Left lung (tissue), 10 donors: ENCODE measurements around the gene SLX4IP. TPM values are rescaled to one million over a fixed set of nuclear protein-coding genes. Genes with fewer than 3 reads are reported as not detected.
A peak's percentile ranks its signal among the peaks of the same experiment; 100 is the strongest.

Experiments
- ATAC-seq: fragments of 200-7000 bp; cut with Tn5 transposase; one replicate; pipeline ENCODE4 v1.9.1; 2020; ENCODE audit warnings: moderate library complexity
- DNase-seq, 4 donors: peaks; one replicate each; pipeline ENCODE4 v3.0.0-alpha.2; 2013 to 2020
- H3K27ac ChIP-seq, 2 donors: fragments of 200-600 bp; sonication (generic) in 1 of 2; one replicate each; pipeline versions ENCODE4 v1.5.0 to v1.8.0; 2020 to 2021
- H3K27me3 ChIP-seq, 2 donors: fragments of 200-600 bp; sonication (generic) in 1 of 2; one replicate each; pipeline versions ENCODE4 v1.5.0 to v1.8.0; 2020 to 2021
- H3K36me3 ChIP-seq, 2 donors: fragments of 200-600 bp; sonication (generic) in 1 of 2; one replicate each; pipeline versions ENCODE4 v1.5.0 to v1.8.0; 2020 to 2021
- H3K4me1 ChIP-seq, 2 donors: fragments of 200-600 bp; one replicate each; pipeline ENCODE4 v1.8.0; 2021
- H3K4me3 ChIP-seq, 2 donors: fragments of 200-600 bp; sonication (generic) in 1 of 2; one replicate each; pipeline versions ENCODE4 v1.5.0 to v1.8.0; 2020 to 2021; ENCODE audit warnings: mild to moderate bottlenecking in 1 of 2
- H3K9me3 ChIP-seq, 2 donors: fragments of 200-600 bp; sonication (generic) in 1 of 2; one replicate each; pipeline versions ENCODE4 v1.5.0 to v1.8.0; 2020 to 2021
- intact Hi-C, 2 donors: fragments of 100-400 bp; cut with DNase I; formaldehyde crosslinking; loops; one replicate each; pipeline versions ENCODE4 v1.11.2 to v1.14.2; 2022
- polyA plus RNA-seq, 6 donors: library from polyadenylated mRNA; unstranded; fragments of 120-200 nt; gene quantifications; one replicate each; pipeline ENCODE4 v1.2.1, GENCODE V29; 2013; ENCODE audit not compliant: insufficient read length in 6 of 6
- total RNA-seq, 2 donors: library from RNA; stranded (reverse); fragmentation: NEBNext Ultra II Directional; extraction: Animal tissue kit (Norgen Biotek cat#: 25700); gene quantifications; one replicate each; pipeline ENCODE4 v1.2.1, GENCODE V29; 2021
- TF ChIP-seq, protein P1 (sequence below), 2 donors: fragments of 200-600 bp; sonication (generic) in 1 of 2; IDR thresholded peaks; one replicate each; pipeline versions ENCODE4 v1.5.0 to v1.8.0; 2021; ENCODE audit warnings: antibody characterized with exemption in 2 of 2
- donor health status: DM: no; HTN: yes; CAD: no.
- donor health status: DM: no; HTN: no; CAD: no.

SLX4IP gene
- total and polyA plus RNA-seq, 8 donors: 6.0 to 12.3 (median 10.3) TPM

DNA sequence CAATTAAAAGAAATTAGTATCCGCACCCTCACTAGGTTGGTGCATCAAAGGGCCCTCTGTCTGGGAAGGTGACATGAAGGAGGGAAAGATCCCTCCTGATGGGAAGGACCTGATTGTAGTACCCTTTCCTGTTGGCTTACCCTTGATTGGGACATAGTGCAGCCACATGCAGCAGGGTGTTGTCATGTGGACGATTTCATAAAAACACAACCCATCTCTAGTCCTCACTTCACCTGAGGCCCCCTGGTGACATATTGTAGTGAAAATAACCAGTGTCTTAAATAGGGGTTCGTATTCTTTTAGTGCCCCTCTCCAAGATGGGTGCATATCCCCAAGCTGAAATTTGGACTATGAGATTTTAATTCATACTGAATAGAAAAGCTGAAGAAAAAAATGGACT is 97.3 kb downstream of the SLX4IP start:
- Histone ChIP-seq H3K27me3 (no peaks in the 10 kb centered on the region), H3K4me1 (no peaks in the 10 kb centered on the region), H3K36me3 (no peaks in the 10 kb centered on the region), H3K9me3 (no peaks in the 10 kb centered on the region), H3K4me3 (no peak overlapping the region), H3K27ac (no peak overlapping the region)
- intact Hi-C loops: no loop called here
- DNase-seq (no peak), ATAC-seq (no peak)
- TF ChIP-seq, protein P1, sequence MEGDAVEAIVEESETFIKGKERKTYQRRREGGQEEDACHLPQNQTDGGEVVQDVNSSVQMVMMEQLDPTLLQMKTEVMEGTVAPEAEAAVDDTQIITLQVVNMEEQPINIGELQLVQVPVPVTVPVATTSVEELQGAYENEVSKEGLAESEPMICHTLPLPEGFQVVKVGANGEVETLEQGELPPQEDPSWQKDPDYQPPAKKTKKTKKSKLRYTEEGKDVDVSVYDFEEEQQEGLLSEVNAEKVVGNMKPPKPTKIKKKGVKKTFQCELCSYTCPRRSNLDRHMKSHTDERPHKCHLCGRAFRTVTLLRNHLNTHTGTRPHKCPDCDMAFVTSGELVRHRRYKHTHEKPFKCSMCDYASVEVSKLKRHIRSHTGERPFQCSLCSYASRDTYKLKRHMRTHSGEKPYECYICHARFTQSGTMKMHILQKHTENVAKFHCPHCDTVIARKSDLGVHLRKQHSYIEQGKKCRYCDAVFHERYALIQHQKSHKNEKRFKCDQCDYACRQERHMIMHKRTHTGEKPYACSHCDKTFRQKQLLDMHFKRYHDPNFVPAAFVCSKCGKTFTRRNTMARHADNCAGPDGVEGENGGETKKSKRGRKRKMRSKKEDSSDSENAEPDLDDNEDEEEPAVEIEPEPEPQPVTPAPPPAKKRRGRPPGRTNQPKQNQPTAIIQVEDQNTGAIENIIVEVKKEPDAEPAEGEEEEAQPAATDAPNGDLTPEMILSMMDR (IDR thresholded peaks at IDR 0.05): no peak

DNA sequence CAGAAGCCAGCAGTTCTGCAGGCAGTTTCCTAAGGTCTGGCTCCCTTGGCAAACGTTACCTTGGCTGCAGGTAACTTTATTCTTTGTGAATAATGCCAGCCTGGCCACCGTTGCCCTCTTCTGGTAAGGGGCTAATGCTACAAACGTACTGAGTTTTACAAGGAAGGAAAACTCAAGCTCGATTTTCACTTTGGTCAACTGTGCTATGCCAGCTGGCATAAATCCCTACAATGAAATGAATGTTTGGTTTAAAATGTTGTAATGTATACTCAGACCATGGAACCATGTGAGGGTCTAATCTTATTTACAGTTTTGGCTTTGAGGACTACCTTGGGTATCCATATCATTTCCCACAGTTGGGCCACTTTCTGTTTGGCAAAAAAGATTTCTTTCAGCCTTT is 101.4 kb downstream of the SLX4IP start:
- TF ChIP-seq, protein P1 (IDR thresholded peaks at IDR 0.05): no peak
- ATAC-seq (peak; percentile 62), DNase-seq (peak in 1 of 4 donors; percentile 45)
- Histone ChIP-seq H3K4me1 (peaks cover 4 to 14% of the 10 kb centered on the region in 2 donors), H3K27me3 (no peaks in the 10 kb centered on the region), H3K27ac (no peak overlapping the region), H3K9me3 (no peaks in the 10 kb centered on the region), H3K36me3 (no peaks in the 10 kb centered on the region), H3K4me3 (no peak overlapping the region)
- intact Hi-C loops: no loop called here

DNA sequence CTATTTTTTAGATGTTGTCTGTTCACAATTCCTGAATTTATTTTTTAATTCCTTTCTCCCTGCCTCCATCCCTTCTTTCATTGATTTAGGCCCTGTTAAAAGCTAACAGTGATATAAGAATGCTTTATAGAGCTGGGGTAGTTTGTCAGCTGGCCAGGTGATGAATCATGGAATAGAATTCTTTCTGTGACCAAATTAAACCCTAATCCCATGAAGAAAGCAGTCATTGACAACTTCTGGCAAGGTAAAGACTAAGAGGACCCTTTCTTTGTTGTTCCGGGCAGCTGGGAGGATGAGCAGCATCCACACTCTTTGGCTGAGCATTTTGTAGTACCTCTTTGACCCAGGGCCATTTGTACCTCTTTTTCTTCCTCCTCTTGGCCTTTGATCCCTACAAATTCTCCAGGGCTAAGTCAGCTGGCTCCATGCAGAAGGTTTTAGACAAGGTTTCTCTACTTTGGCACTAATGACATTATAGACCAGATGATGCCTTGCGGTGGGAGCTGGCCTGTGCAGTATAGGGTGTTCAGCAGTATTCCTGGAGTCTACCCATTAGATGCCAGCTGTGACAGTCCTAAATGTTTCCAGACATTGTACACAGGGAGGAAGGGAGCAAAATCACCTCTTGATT is 102.9 kb downstream of the SLX4IP start:
- Histone ChIP-seq H3K27me3 (no peaks in the 10 kb centered on the region), H3K36me3 (no peaks in the 10 kb centered on the region), H3K4me3 (no peak overlapping the region), H3K9me3 (no peaks in the 10 kb centered on the region), H3K4me1 (peaks cover 4 to 21% of the 10 kb centered on the region in 2 donors), H3K27ac (no peak overlapping the region)
- TF ChIP-seq, protein P1 (IDR thresholded peaks at IDR 0.05): no peak
- intact Hi-C loops: no loop called here
- no peak for ATAC-seq
- DNase-seq: no peak

DNA sequence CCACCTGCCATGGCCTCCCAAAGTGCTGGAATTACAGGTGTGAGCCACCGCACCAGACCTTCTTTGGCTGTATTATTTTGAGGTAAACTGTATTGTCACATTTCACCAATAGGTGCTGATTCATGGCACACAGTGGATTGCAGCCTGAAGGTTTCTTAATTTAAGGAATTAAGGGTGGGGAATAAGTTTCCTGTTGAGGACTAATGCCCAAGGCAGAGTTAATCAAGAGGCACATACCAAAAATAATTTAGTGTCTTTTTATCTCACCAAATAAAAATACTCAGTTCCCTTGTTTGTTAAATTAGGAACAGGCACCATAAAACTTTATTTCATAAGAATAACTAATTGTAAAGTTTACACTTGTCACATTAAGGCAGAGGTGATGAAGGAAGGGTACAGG is 103.7 kb downstream of the SLX4IP start:
- H3K27me3 ChIP-seq: no peaks in the 10 kb centered on the region
- no peak overlapping the region for H3K4me3 ChIP-seq
- H3K36me3 ChIP-seq: no peaks in the 10 kb centered on the region
- intact Hi-C loops: no loop called here
- DNase-seq: no peak
- ATAC-seq: no peak
- H3K27ac ChIP-seq: no peak overlapping the region
- peaks cover 4 to 21% of the 10 kb centered on the region in 2 donors for H3K4me1 ChIP-seq
- TF ChIP-seq, protein P1 (IDR thresholded peaks at IDR 0.05): no peak
- H3K9me3 ChIP-seq: no peaks in the 10 kb centered on the region

DNA sequence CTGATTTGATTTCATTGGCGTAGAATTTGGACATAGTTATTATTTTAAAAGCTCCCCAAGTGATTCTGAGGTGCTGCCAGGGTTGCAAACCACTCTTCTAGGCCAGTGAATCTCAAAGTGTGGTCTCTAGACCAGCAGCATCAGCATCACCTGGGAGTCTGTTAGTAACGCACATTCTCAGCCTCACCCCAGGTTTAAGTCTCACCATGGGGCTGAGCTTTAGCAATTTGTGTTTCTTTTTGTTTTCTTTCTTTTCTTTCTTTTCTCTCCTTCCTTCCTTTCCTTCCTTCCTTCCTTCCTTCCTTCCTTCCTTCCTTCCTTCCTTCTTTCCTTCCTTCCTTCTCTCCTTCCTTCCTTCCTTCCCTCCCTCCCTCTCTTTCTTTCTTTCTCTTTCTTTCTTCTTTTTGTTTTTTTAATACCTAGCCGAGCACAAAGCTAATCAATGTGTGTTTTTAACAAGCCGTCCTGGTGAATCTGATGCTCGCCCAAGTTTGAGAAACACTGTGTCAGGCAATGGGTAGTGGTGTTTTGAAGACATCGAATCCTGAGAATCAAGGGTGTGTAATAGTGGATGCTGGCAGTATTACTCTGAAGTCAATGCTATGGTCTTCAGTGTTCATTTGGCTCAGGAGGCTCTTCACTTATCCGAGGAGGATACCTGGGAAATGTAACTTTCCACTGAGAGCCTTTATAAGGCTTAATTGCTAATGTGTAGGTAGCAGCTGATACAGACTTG is 104.9 kb downstream of the SLX4IP start:
- ATAC-seq: no peak
- peak overlapping the region; percentile 16 to 59 for H3K27ac ChIP-seq
- H3K9me3 ChIP-seq: no peaks in the 10 kb centered on the region
- no peak for DNase-seq
- H3K4me1 ChIP-seq: peaks cover 4 to 21% of the 10 kb centered on the region in 2 donors
- TF ChIP-seq, protein P1 (IDR thresholded peaks at IDR 0.05): no peak
- intact Hi-C loops: loop anchor here in 1 of 2 donors (10.0 kb wide), 1 partner anchor 735 kb away; no protein-coding TSS in a partner anchor
- no peak overlapping the region for H3K4me3 ChIP-seq
- no peaks in the 10 kb centered on the region for H3K36me3 ChIP-seq
- H3K27me3 ChIP-seq: no peaks in the 10 kb centered on the region
